SU-DHL-6 (cell line): Measurements from ENCODE around the gene MBD5.

Experiments used
- H2AFZ ChIP-seq: fragments of 200-600 bp; sonication (generic); 2 replicates; pipeline ENCODE4 v1.6.1; 2014; ENCODE audit warnings: low read depth, mild to moderate bottlenecking, moderate library complexity, mixed read lengths, antibody characterized with exemption, low read length; ENCODE audit not compliant: severe bottlenecking
- H3F3A ChIP-seq: fragments of 200-600 bp; shearing (Covaris generic); 2 replicates; pipeline ENCODE4 v1.6.0; 2016; ENCODE audit warnings: antibody characterized with exemption, mild to moderate bottlenecking; ENCODE audit not compliant: insufficient read depth
- H3K27ac ChIP-seq: fragments of 200-600 bp; sonication (generic); 2 replicates; pipeline ENCODE4 v1.5.1; 2016; ENCODE audit warnings: low read depth, mild to moderate bottlenecking, low read length, moderate library complexity, mixed read lengths
- H3K27me3 ChIP-seq: fragments of 200-600 bp; sonication (generic), shearing (Covaris generic); 2 replicates; pipeline ENCODE4 v1.6.0; 2014; ENCODE audit warnings: mild to moderate bottlenecking, low read length
- H3K36me3 ChIP-seq: fragments of 200-600 bp; sonication (generic); 2 replicates; pipeline ENCODE4 v1.6.1; 2014; ENCODE audit warnings: mild to moderate bottlenecking, low read length, mixed read lengths
- H3K4me2 ChIP-seq: fragments of 300-600, 200-600 bp; shearing (Covaris generic), sonication (generic); 2 replicates; pipeline ENCODE4 v1.6.0; 2014; ENCODE audit warnings: low read length, low read depth, mild to moderate bottlenecking; ENCODE audit not compliant: poor library complexity, severe bottlenecking
- H3K4me3 ChIP-seq: fragments of 200-600 bp; sonication (generic); 2 replicates; pipeline ENCODE4 v1.5.1; 2014; ENCODE audit warnings: antibody characterized with exemption, low read length, mild to moderate bottlenecking, mixed read lengths; ENCODE audit not compliant: insufficient read depth, poor library complexity, severe bottlenecking
- H3K79me2 ChIP-seq: fragments of 200-600 bp; sonication (generic); 2 replicates; pipeline ENCODE4 v1.6.1; 2014; ENCODE audit warnings: mild to moderate bottlenecking, low read length, moderate library complexity; ENCODE audit not compliant: insufficient read depth
- H3K9ac ChIP-seq: fragments of 200-600 bp; sonication (generic); 2 replicates; pipeline ENCODE4 v1.7.0; 2014; ENCODE audit warnings: mild to moderate bottlenecking, low read length
- H3K9me2 ChIP-seq: fragments of 200-600 bp; sonication (generic); replicated peaks from 2 replicates; pipeline ENCODE4 v1.6.1; 2014; ENCODE audit warnings: low read length; ENCODE audit not compliant: insufficient read depth
- H3K9me3 ChIP-seq: fragments of 200-600 bp; sonication (generic); 2 replicates; pipeline ENCODE4 v1.6.1; 2014; ENCODE audit warnings: low read length, mixed read lengths; ENCODE audit not compliant: insufficient read depth
- H4K20me1 ChIP-seq: fragments of 200-600 bp; sonication (generic); 2 replicates; pipeline ENCODE4 v1.6.1; 2014; ENCODE audit warnings: low read depth, mild to moderate bottlenecking, antibody characterized with exemption, low read length, moderate library complexity, mixed read lengths
- CTCF ChIP-seq: fragments of 200-600 bp; sonication (generic); IDR thresholded peaks from one replicate; pipeline ENCODE4 v1.5.1; 2017; ENCODE audit warnings: antibody characterized with exemption, mild to moderate bottlenecking, low read length, moderate library complexity; ENCODE audit not compliant: insufficient read depth, poor library complexity, severe bottlenecking
- EZH2phosphoT487 ChIP-seq: fragments of 200-600 bp; sonication (generic), shearing (Covaris generic); conservative IDR thresholded peaks from 2 replicates; pipeline ENCODE4 v1.6.1; 2018; ENCODE audit warnings: mild to moderate bottlenecking, antibody characterized with exemption, low read length, moderate library complexity, mixed read lengths

The MBD5 gene

GRCh38 chr2:148032215-148032614 is 11.3 kb downstream of the MBD5 start:
- Histone ChIP-seq H3K4me3 (no peak overlapping the region), H3F3A (no peaks in the 10 kb centered on the region), H3K36me3 (no peaks in the 10 kb centered on the region), H3K27ac (no peak overlapping the region), H3K9me2 (no peaks in the 10 kb centered on the region), H4K20me1 (0 out of 2 replicates have a peak, but pooled peaks cover 7% of the 10 kb centered on the region), H3K27me3 (no peaks in the 10 kb centered on the region), H3K9ac (no peak overlapping the region), H2AFZ (no peak overlapping the region), H3K4me2 (no peak overlapping the region), H3K79me2 (0 out of 2 replicates have a peak, but pooled peaks cover 17% of the 10 kb centered on the region), H3K9me3 (no peaks in the 10 kb centered on the region)
- TF ChIP-seq CTCF: no peak
- no peak for TF ChIP-seq EZH2phosphoT487

- H3K9me3 ChIP-seq: no peaks in the 10 kb centered on the region
- H3K9me2 ChIP-seq: no peaks in the 10 kb centered on the region
- no peak overlapping the region for H3K27ac ChIP-seq
- no peak overlapping the region for H2AFZ ChIP-seq
- no peak overlapping the region for H3K4me2 ChIP-seq
- no peaks in the 10 kb centered on the region for H3F3A ChIP-seq
- TF ChIP-seq EZH2phosphoT487: no peak
- no peak for TF ChIP-seq CTCF
- no peak overlapping the region for H3K9ac ChIP-seq
- no peaks in the 10 kb centered on the region for H3K27me3 ChIP-seq
- H3K36me3 ChIP-seq: no peaks in the 10 kb centered on the region
- H4K20me1 ChIP-seq: 0 out of 2 replicates have a peak, but pooled peaks cover 3% of the 10 kb centered on the region
- no peaks in the 10 kb centered on the region for H3K79me2 ChIP-seq
- H3K4me3 ChIP-seq: no peak overlapping the region
Measured at GRCh38 chr2:148039783-148040182, 18.9 kb downstream of the MBD5 start.

- H3K36me3 ChIP-seq: no peaks in the 10 kb centered on the region
- no peak overlapping the region for H3K9ac ChIP-seq
- H3K4me2 ChIP-seq: no peak overlapping the region
- no peaks in the 10 kb centered on the region for H3K9me2 ChIP-seq
- H3K4me3 ChIP-seq: no peak overlapping the region
- no peaks in the 10 kb centered on the region for H3K27me3 ChIP-seq
- no peaks in the 10 kb centered on the region for H3K9me3 ChIP-seq
- H4K20me1 ChIP-seq: no peaks in the 10 kb centered on the region
- H3K79me2 ChIP-seq: no peaks in the 10 kb centered on the region
- H2AFZ ChIP-seq: no peak overlapping the region
- H3F3A ChIP-seq: no peaks in the 10 kb centered on the region
- no peak overlapping the region for H3K27ac ChIP-seq
- no peak for TF ChIP-seq EZH2phosphoT487
- TF ChIP-seq CTCF: no peak
Measured at GRCh38 chr2:148042219-148042618, 21.3 kb downstream of the MBD5 start.
